ENCODE measurements around the gene SHC3. TPM values are rescaled to one million over a fixed set of nuclear protein-coding genes. Genes with fewer than 3 reads are reported as not detected.

Gene SHC3
- total and polyA plus RNA-seq, 2 experiments from 2014 or later, result 1.3 to 2.9 TPM

GRCh38 chr9:89173072-89173471 is 5.5 kb downstream of the SHC3 start:
- H3K27ac Mint-ChIP-seq, result no peak overlapping the region

More at GRCh38 chr9:89173072-89173471, 5.5 kb downstream of the SHC3 start:
- Histone ChIP-seq H3K9me2 (ENCODE audit: insufficient read depth) (no peaks in the 10 kb centered on the region), H3K4me2 (no peak overlapping the region), H3K27me3 (ENCODE audit: insufficient read depth) (peaks cover 30% of the 10 kb centered on the region), H3K27ac (ENCODE audit: low read depth) (no peak overlapping the region), H4K20me1 (replicated peaks; ENCODE audit: insufficient read depth) (peaks cover 6% of the 10 kb centered on the region; the same call in 1 of the 2 replicates), H3K4me3 (no peak overlapping the region), H2AFZ (no peak overlapping the region), H3K79me2 (replicated peaks; ENCODE audit: insufficient read depth) (peaks cover 14% of the 10 kb centered on the region; the same call in 1 of the 2 replicates), H3K4me1 (ENCODE audit: insufficient read depth) (peaks cover 16% of the 10 kb centered on the region), H3K36me3 (ENCODE audit: insufficient read depth) (no peaks in the 10 kb centered on the region), H3F3A (replicated peaks; ENCODE audit: low read depth) (no peaks in the 10 kb centered on the region)
- H3K36me3 Mint-ChIP-seq (ENCODE audit: low read depth), result no peaks in the 10 kb centered on the region
- no peaks in the 10 kb centered on the region for H3K9me3 Mint-ChIP-seq
- no peak for ATAC-seq
- DNase-seq (ENCODE audit: low spot score), result no peak
- TF ChIP-seq, protein P1, sequence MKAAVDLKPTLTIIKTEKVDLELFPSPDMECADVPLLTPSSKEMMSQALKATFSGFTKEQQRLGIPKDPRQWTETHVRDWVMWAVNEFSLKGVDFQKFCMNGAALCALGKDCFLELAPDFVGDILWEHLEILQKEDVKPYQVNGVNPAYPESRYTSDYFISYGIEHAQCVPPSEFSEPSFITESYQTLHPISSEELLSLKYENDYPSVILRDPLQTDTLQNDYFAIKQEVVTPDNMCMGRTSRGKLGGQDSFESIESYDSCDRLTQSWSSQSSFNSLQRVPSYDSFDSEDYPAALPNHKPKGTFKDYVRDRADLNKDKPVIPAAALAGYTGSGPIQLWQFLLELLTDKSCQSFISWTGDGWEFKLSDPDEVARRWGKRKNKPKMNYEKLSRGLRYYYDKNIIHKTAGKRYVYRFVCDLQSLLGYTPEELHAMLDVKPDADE (IDR thresholded peaks at IDR 0.05), result no peak
- TF ChIP-seq, protein P2, sequence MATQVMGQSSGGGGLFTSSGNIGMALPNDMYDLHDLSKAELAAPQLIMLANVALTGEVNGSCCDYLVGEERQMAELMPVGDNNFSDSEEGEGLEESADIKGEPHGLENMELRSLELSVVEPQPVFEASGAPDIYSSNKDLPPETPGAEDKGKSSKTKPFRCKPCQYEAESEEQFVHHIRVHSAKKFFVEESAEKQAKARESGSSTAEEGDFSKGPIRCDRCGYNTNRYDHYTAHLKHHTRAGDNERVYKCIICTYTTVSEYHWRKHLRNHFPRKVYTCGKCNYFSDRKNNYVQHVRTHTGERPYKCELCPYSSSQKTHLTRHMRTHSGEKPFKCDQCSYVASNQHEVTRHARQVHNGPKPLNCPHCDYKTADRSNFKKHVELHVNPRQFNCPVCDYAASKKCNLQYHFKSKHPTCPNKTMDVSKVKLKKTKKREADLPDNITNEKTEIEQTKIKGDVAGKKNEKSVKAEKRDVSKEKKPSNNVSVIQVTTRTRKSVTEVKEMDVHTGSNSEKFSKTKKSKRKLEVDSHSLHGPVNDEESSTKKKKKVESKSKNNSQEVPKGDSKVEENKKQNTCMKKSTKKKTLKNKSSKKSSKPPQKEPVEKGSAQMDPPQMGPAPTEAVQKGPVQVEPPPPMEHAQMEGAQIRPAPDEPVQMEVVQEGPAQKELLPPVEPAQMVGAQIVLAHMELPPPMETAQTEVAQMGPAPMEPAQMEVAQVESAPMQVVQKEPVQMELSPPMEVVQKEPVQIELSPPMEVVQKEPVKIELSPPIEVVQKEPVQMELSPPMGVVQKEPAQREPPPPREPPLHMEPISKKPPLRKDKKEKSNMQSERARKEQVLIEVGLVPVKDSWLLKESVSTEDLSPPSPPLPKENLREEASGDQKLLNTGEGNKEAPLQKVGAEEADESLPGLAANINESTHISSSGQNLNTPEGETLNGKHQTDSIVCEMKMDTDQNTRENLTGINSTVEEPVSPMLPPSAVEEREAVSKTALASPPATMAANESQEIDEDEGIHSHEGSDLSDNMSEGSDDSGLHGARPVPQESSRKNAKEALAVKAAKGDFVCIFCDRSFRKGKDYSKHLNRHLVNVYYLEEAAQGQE (IDR thresholded peaks at IDR 0.05; ENCODE audit: unreplicated experiment), result no peak
- TF ChIP-seq JUNB (IDR thresholded peaks at IDR 0.05; ENCODE audit: unreplicated experiment) (no peak), EZH2phosphoT487 (IDR thresholded peaks at IDR 0.05; ENCODE audit: unreplicated experiment) (no peak), CREB1 (CRISPR knock-in tag; IDR thresholded peaks at IDR 0.05; ENCODE audit: low read depth) (no peak), EZH2 (IDR thresholded peaks at IDR 0.05; ENCODE audit: low read depth, unreplicated experiment) (no peak), ZNF331 (CRISPR knock-in tag; IDR thresholded peaks at IDR 0.05; ENCODE audit: low read depth) (no peak), POLR2AphosphoS5 (IDR thresholded peaks at IDR 0.05; ENCODE audit: low read depth) (no peak), STAT1 (IDR thresholded peaks at IDR 0.05; ENCODE audit: unreplicated experiment) (no peak), CTCF (conservative IDR thresholded peaks at IDR 0.05; ENCODE audit: low read depth in 2 of 2) (no peak), NANOG (IDR thresholded peaks at IDR 0.05; ENCODE audit: borderline replicate concordance) (no peak), ZNF462 (CRISPR knock-in tag; IDR thresholded peaks at IDR 0.05) (no peak), ZNF114 (CRISPR knock-in tag; IDR thresholded peaks at IDR 0.05) (no peak)
- H3K4me1 Mint-ChIP-seq, result peaks cover 15% of the 10 kb centered on the region
- no peak overlapping the region for H3K4me3 Mint-ChIP-seq
- H3K27me3 Mint-ChIP-seq (ENCODE audit: insufficient read depth, low read depth, poor library complexity), result peaks cover 23% of the 10 kb centered on the region

All from GM23338 (cell line).